Left lobe of liver (tissue), 2 donors: ENCODE results near the gene DNAAF5. TPM values are rescaled to one million over a fixed set of nuclear protein-coding genes. Genes with fewer than 3 reads are reported as not detected.

Experiments used
- ATAC-seq: fragments of 200-7000 bp; cut with Tn5 transposase; one replicate; pipeline ENCODE4 v1.9.1; 2020; ENCODE audit warnings: mild to moderate bottlenecking, moderate library complexity
- DNase-seq: peaks from one replicate; pipeline ENCODE4 v3.0.0-alpha.2; 2020; ENCODE audit warnings: low spot score
- total RNA-seq: library from RNA; stranded (reverse); gene quantifications from one replicate; pipeline ENCODE4 v1.2.1, GENCODE V29; 2021
- donor health status: DM: no; HTN: no; CAD: no; lungs with moderate emphysema.
- donor health status: DM: no; HTN: yes; CAD: no.

DNAAF5 gene
- total RNA-seq, 1 donor from 2014 or later: 10.0 TPM

DNA sequence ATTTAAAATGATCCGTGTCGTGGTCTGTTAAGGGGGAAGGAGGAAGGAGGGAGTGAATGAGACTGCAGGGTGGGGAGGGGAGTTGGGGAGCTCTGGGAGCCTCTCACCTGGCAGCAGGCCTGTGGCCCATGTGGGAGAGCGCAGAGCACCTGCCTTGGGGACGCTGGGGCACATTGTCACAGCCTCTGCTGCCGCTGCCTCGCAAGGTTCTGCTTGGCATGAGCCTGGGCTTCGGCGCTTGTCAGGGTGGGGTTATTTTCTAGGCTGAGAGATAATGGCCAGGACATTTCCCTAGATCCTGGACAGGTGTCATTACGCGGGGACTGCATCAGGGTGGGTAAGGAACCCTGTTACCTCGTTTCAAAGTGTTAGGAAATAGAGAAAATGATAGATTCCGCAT lies 103.6 kb downstream of the DNAAF5 start:
- ATAC-seq (no peak), DNase-seq (no peak)

DNA sequence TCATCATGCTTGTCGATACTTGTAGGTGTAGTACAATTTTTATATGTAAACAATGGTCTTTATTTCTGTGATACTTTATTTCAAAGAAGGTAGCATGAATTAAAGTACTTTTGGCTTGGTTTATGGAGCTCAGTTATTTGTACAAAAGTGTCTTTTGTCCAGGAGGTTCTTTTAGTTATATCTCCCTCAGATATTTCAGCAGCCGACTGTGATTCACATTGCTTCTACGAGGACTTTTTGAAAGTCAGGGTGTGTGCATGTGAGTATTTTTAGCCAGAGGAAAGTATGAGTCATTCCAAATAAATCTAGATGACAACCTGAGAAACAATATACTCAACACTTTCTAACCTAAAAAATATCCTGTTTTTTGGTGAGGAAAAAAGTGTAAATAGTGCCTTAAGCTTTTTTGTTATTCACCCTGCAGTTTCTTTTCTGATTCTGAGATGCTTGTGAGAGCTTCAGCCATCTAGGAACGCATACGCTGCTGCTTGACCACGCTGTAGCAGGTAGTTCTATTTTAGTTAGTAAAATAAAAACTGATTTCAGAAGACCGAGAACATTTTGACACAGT lies 105.2 kb downstream of the DNAAF5 start:
- ATAC-seq (peak; percentile 14), DNase-seq (no peak)

- ATAC-seq: no peak
- DNase-seq: no peak
Measured at GRCh38 chr7:832167-832967, 105.9 kb downstream of the DNAAF5 start, which contains the start of gene SUN1. Gene SUN1 (plus strand): TSS chr7:832476. CDS start chr7:832525, 49 bp downstream.

DNA sequence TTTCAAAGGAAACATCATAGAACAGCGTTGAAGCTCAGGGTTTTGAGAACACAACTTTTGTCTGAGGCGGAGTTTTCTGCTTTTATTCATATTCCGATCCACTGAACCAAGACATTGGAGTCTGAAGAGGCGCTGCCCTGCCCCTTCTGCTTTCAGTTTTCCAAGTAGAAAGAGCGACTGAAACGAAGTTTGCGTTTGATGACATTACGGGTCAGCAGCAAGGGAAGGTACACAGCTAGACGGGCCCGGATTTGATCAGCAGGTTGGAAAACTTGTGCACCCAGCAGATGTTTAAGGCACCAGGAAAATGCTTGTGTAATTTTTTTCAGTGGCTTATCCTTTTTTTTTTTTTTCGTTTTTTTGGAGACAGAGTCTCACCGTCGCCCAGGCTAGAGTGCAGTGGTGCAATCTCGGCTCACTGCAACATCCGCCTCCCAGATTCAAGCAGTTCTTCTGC lies 106.5 kb downstream of the DNAAF5 start:
- DNase-seq (no peak), ATAC-seq (no peak)

DNA sequence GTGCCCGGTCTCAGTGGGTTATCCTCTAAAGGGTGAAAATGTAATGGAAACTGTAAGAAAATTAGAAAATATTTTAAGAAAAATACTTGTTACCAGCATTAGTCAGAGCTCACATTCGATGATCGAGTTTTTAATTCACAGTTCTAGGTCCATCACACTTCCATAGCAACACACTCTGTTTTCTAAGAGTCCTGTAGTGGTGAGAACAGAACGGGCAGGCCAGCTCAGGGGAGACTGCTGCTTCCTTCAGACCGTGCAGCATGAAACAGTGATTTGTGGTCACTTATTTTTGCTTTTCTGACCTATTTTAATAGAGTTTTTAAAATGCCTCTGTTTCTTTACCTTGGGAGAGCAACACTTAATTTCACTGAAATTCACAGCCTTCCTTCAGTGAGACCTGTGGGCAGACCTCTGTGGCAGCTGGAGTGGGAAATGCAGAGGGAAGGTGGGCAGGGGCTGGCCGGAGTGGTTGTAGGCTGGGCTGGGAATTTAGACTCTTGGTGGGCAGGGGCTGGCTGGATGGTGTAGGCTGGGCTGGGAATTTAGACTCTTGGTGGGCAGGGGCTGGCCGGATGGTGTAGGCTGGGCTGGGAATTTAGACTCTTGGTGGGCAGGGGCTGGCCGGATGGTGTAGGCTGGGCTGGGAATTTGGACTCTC lies 107.2 kb downstream of the DNAAF5 start:
- DNase-seq (no peak), ATAC-seq (no peak)

DNA sequence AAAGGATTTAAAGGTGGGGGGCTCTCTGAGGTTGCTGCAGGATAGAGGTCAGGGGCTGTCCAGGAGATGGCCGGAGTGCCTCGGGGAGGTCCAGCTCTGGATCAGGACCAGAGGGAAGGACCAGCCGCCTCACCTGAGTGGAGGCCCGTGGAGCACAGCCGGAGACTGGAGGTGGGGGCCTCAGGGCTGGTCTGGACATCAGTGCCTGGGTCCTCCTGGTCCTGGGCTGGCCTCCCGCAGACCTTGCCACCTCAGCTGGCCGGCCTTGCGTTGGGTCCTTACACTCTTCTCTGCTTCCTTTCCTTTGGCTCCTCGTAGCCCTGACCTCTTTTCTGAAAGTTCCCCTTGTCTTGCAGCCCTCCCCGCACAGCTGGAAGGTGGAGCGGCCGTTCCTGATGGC lies 107.8 kb downstream of the DNAAF5 start:
- ATAC-seq (no peak), DNase-seq (no peak)

DNA sequence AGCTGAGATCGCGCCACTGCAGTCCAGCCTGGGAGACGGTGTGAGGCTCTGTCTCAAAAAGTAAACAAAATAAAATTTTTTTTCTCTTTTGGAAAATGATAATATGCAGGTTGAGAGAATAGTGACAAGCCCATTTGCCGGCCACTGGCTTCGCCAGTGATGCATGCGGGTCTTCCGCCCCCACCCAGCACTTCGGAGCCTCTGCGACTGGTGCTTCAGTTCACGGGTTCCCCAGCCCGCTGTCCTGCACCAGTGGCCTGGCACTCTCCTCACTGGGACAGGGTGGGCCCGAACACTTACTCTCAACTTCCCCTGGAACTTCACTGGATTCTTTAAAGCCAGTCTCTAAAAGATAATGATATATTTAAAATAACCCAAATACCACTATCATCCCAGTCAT lies 108.5 kb downstream of the DNAAF5 start:
- ATAC-seq (no peak), DNase-seq (no peak)

DNA sequence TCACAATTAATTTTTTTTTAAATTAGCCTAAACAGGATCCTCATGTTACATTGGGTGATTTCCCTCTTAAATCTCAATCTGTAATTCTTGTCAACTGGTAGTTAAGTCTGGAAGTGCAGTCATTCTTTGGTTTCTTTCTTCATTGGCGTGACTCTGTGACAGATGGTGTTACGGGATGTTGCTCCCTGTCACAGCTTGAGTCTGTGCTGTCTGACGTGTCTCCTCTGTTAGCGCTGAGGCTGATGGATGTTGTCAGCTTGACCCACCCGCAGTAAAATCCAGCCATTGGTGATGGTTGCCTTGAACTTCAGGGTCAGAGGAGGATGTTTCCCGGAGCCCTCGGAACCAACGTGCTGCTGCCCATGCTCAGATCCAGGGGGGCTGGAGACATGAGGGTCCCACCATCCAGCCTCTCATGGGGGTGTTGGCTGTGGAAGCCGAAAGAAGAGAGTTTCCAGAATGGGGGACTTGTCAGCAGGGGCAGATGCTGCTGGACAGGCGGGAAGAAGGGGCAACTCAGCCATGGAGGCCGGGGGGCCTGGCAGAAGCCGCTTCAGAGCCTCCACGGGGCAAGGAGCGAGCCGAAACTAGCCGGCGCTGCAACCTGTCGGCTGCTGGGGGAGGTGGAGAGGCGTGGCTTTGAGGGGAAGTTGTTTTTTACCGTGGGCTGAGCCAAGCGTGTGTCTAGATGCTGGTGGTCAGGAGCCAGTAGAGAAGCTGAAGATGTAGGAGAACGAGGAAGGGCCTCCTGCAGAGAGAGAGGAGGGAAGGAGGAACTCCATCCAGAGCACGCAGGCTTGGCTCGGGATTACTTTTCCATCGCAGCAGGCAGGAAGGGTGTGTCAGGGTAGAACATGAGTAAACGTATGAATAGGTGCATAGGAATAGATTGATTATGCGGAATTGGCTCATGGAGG lies 109.2 kb downstream of the DNAAF5 start:
- ATAC-seq (no peak), DNase-seq (no peak)

Other genes starting within 250 kb of the DNAAF5 start
- 2.7 TPM for gene PDGFA, start 206.9 kb upstream of the DNAAF5 start, total RNA-seq
- 7.0 TPM for gene PRKAR1B, start 582 bp downstream of the DNAAF5 start, total RNA-seq
- gene SUN1, start 105.8 kb downstream of the DNAAF5 start, total RNA-seq: 41.5 TPM
- 38.2 TPM for gene GET4, start 149.9 kb downstream of the DNAAF5 start, total RNA-seq
- 2.8 TPM for gene ADAP1, start 228.0 kb downstream of the DNAAF5 start, total RNA-seq
- gene COX19, start 248.8 kb downstream of the DNAAF5 start, total RNA-seq: 5.2 TPM